ENCODE measurements around the gene TEKT1.
"Not testable (repeated sequence)": the region's sequence is repeated elsewhere in the genome, so short reads cannot be mapped to it uniquely, and the experiment has no call there.

Gene TEKT1

GRCh38 chr17:6812295-6812694 lies 19.2 kb downstream of the TEKT1 start:
- no peak for DNase-seq

GRCh38 chr17:6811510-6811909 lies 20.0 kb downstream of the TEKT1 start:
- no peak for DNase-seq

GRCh38 chr17:6800422-6801027 lies 31.0 kb downstream of the TEKT1 start:
- DNase-seq: no peak

GRCh38 chr17:6799738-6800137 lies 31.8 kb downstream of the TEKT1 start:
- no peak for DNase-seq

GRCh38 chr17:6797718-6798351 lies 33.7 kb downstream of the TEKT1 start:
- DNase-seq: no peak

GRCh38 chr17:6796887-6797490 lies 34.5 kb downstream of the TEKT1 start:
- DNase-seq: no peak

GRCh38 chr17:6796017-6796886 lies 35.3 kb downstream of the TEKT1 start:
- DNase-seq: no peak

GRCh38 chr17:6793748-6794493 lies 37.6 kb downstream of the TEKT1 start:
- no peak for DNase-seq

- DNase-seq: no peak
Measured at GRCh38 chr17:6789146-6789545, 42.4 kb downstream of the TEKT1 start.

- DNase-seq: no peak
Measured at GRCh38 chr17:6787081-6787693, 44.3 kb downstream of the TEKT1 start.

GRCh38 chr17:6786618-6787017 lies 44.9 kb downstream of the TEKT1 start:
- DNase-seq: no peak

- DNase-seq: no peak
Measured at GRCh38 chr17:6782244-6782643, 49.3 kb downstream of the TEKT1 start.

GRCh38 chr17:6780886-6781285 lies 50.6 kb downstream of the TEKT1 start:
- no peak for DNase-seq

GRCh38 chr17:6780001-6780400 lies 51.5 kb downstream of the TEKT1 start:
- no peak for DNase-seq

GRCh38 chr17:6779411-6779810 lies 52.1 kb downstream of the TEKT1 start:
- no peak for DNase-seq

GRCh38 chr17:6775871-6776405 lies 55.6 kb downstream of the TEKT1 start, which contains the start of gene FBXO39:
Gene FBXO39 (plus strand): TSS chr17:6776215. CDS start chr17:6779869, 3,654 bp downstream.
- DNase-seq: no peak

GRCh38 chr17:6774906-6775305 lies 56.6 kb downstream of the TEKT1 start:
- not testable (repeated sequence) for DNase-seq

- DNase-seq: no peak
Measured at GRCh38 chr17:6772016-6772415, 59.5 kb downstream of the TEKT1 start.

- no peak for DNase-seq
Measured at GRCh38 chr17:6768447-6768846, 63.1 kb downstream of the TEKT1 start.

GRCh38 chr17:6761779-6762178 lies 69.8 kb downstream of the TEKT1 start:
- no peak for DNase-seq

- DNase-seq: no peak
Measured at GRCh38 chr17:6757747-6758146, 73.8 kb downstream of the TEKT1 start.

Data from SIG-M5 (cell line).